IPS-15b (cell line): ENCODE results near the gene SRPRA.
"Not testable (repeated sequence)": the region's sequence is repeated elsewhere in the genome, so short reads cannot be mapped to it uniquely, and the experiment has no call there.

Experiments used
- H3K27me3 ChIP-seq: one replicate; pipeline ENCODE4 v1.6.1; 2013; ENCODE audit warnings: low read length; ENCODE audit not compliant: control insufficient read depth, insufficient read depth
- H3K36me3 ChIP-seq: one replicate; pipeline ENCODE4 v1.6.1; 2013; ENCODE audit warnings: low read length; ENCODE audit not compliant: control insufficient read depth, insufficient read depth
- H3K4me1 ChIP-seq: one replicate; pipeline ENCODE4 v1.6.1; 2013; ENCODE audit warnings: mild to moderate bottlenecking, low read length; ENCODE audit not compliant: control insufficient read depth, insufficient read depth
- H3K4me3 ChIP-seq: one replicate; pipeline ENCODE4 v1.5.1; 2013; ENCODE audit warnings: low read depth, low read length
- H3K9ac ChIP-seq: one replicate; pipeline ENCODE4 v1.6.1; 2013; ENCODE audit warnings: low read depth, mild to moderate bottlenecking, low read length
- H3K9me3 ChIP-seq: one replicate; pipeline ENCODE4 v1.6.1; 2013; ENCODE audit warnings: mild to moderate bottlenecking, low read length; ENCODE audit not compliant: control insufficient read depth, insufficient read depth

Gene SRPRA

GRCh38 chr11:126255507-126255906, 13.2 kb downstream of the SRPRA start:
- H3K4me1 ChIP-seq, H3K9me3 ChIP-seq: not testable (repeated sequence)
- peaks cover 16% of the 10 kb centered on the region for H3K36me3 ChIP-seq

DNA sequence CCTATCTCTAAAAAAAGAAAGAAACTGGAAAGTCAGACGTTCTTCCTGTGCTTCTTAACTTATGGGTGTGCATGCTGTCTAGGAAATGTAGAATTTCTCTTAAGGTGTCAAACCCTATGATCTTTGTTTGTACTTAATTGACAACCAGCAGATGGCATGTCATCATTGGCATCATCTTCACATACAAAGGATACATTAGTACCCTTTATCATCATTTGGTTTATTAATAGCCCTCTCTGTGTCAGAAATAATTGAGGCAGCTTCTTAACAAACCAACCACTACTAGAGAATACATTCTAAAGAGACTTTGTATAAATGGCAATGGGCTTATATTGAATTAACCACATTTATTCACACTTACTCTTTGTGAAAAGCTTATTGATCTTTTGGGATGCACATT, 13.9 kb downstream of the SRPRA start:
- peaks cover 16% of the 10 kb centered on the region for H3K36me3 ChIP-seq
- H3K27me3 ChIP-seq: no peaks in the 10 kb centered on the region
- H3K9me3 ChIP-seq: no peaks in the 10 kb centered on the region
- no peaks in the 10 kb centered on the region for H3K4me1 ChIP-seq
- no peak overlapping the region for H3K4me3 ChIP-seq
- H3K9ac ChIP-seq: no peak overlapping the region

More at GRCh38 chr11:126255507-126255906, 13.2 kb downstream of the SRPRA start:
- H3K27me3 ChIP-seq, H3K4me3 ChIP-seq, H3K9ac ChIP-seq: not testable (repeated sequence)

- Histone ChIP-seq H3K9me3 (no peaks in the 10 kb centered on the region), H3K4me3 (no peak overlapping the region), H3K4me1 (no peaks in the 10 kb centered on the region), H3K27me3 (no peaks in the 10 kb centered on the region), H3K36me3 (peaks cover 16% of the 10 kb centered on the region), H3K9ac (no peak overlapping the region)
Measured at GRCh38 chr11:126253265-126253664, 15.4 kb downstream of the SRPRA start.

DNA sequence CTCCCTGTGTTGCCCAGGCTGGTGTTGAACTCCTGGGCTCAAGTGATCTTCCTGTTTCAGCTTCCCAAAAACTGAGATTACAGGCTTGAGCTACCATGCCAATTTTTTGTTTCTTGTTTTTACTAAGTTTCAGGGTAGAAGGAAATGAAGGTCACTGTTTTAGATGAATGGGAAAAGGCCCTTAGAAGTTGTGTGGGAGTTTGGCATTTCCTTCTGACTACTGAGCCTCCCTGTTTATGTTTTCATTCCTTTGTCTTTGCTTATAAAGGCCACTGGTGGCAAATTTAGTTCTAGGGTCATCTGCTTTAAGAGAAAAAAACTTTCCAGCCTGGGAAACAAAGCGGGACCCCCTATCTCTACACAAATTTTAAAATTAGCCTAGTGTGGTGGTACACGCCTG, 22.1 kb downstream of the SRPRA start:
- Histone ChIP-seq H3K4me1 (no peaks in the 10 kb centered on the region), H3K36me3 (peaks cover 9% of the 10 kb centered on the region)

GRCh38 chr11:126233391-126233790, 35.3 kb downstream of the SRPRA start:
- Histone ChIP-seq H3K9me3 (no peaks in the 10 kb centered on the region), H3K4me1 (no peaks in the 10 kb centered on the region), H3K4me3 (no peak overlapping the region), H3K27me3 (no peaks in the 10 kb centered on the region), H3K9ac (no peak overlapping the region), H3K36me3 (no peaks in the 10 kb centered on the region)

More for the DNA sequence above, 22.1 kb downstream of the SRPRA start:
- Histone ChIP-seq H3K27me3 (no peaks in the 10 kb centered on the region), H3K9ac (no peak overlapping the region), H3K4me3 (no peak overlapping the region), H3K9me3 (no peaks in the 10 kb centered on the region)

DNA sequence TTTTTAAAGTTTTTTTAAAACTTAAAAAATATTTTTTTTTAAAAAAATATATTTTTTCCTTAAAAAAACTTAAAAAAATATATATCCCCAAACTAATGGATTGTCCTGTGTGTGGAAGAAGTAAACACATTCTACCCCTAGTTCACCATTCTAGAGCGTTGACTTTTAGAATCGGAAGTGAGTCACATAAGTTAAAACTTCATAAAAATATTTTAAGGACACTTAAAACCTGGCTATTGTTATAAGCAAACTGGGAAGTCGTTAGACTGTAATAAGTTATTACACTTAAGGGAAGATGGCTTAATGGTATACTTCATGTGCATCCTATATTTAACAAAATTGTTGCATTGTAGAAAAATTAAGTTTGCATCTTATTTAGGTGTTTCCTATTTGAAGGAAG, 36.0 kb downstream of the SRPRA start:
- Histone ChIP-seq H3K4me1 (no peaks in the 10 kb centered on the region), H3K9ac (no peak overlapping the region), H3K36me3 (no peaks in the 10 kb centered on the region), H3K9me3 (no peaks in the 10 kb centered on the region), H3K4me3 (no peak overlapping the region), H3K27me3 (no peaks in the 10 kb centered on the region)

DNA sequence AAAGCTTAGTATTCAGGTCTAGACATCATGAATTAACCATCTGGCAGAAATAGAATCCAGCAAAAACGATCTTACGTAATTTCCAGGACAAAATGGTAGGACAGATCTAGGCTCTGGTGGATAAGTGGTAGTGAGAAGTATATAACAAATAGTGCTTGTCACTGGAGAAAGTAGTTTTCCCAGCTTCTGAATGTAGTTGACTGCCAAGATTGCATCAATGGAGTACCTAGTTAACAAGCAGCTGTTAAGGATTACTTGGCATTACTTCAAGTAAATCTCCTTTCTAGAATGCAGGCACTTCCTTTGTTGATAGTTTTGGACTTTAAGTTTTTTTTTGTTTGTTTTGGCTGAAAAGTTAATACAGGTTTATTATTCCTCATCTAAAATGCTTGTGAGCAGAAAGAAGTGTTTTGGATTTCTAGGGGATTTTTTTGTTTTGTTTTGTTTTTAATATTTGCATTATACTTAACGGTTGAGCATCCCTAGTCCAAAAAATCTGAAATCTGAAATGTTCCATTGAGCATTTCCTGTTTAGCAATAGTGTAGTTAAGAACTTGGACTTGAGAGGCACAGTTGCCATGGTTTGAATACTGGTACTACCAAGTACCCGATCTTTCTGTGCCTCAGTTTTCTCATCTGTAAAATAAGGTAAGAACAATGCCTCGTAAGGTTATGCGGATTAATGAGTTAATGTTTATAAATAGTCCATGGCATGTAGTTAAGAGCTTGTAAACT, 36.8 kb downstream of the SRPRA start:
- H3K27me3 ChIP-seq: no peaks in the 10 kb centered on the region
- no peak overlapping the region for H3K4me3 ChIP-seq
- no peaks in the 10 kb centered on the region for H3K36me3 ChIP-seq
- no peaks in the 10 kb centered on the region for H3K9me3 ChIP-seq
- H3K4me1 ChIP-seq: no peaks in the 10 kb centered on the region
- no peak overlapping the region for H3K9ac ChIP-seq

- Histone ChIP-seq H3K9ac (no peak overlapping the region), H3K36me3 (no peaks in the 10 kb centered on the region), H3K4me1 (no peaks in the 10 kb centered on the region), H3K9me3 (no peaks in the 10 kb centered on the region), H3K27me3 (no peaks in the 10 kb centered on the region), H3K4me3 (no peak overlapping the region)
Measured at GRCh38 chr11:126229858-126230540, 38.7 kb downstream of the SRPRA start.

- Histone ChIP-seq H3K27me3 (no peaks in the 10 kb centered on the region), H3K9me3 (no peaks in the 10 kb centered on the region), H3K9ac (no peak overlapping the region), H3K4me3 (no peak overlapping the region), H3K4me1 (no peaks in the 10 kb centered on the region), H3K36me3 (no peaks in the 10 kb centered on the region)
Measured at GRCh38 chr11:126226334-126227084, 42.2 kb downstream of the SRPRA start.

DNA sequence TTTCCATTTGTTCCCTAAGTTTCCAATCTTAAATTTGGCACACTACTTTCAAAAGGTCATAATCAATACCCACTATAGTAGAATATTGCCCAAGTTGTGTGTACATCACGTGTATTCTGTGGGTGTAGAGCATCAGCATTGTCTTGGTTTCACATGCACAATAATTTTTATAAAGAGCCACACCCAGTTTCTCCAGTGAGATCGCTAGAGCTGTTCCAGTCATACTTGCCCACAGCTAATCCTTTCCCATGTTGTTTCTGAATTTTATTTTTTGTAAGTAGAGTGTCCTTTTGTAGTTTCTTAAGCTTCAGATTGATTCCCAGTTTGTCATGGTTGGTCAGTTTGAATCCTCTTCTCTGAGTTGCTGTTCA, 43.4 kb downstream of the SRPRA start:
- Histone ChIP-seq H3K36me3 (no peaks in the 10 kb centered on the region), H3K4me1 (no peaks in the 10 kb centered on the region), H3K9ac (no peak overlapping the region), H3K9me3 (no peaks in the 10 kb centered on the region), H3K27me3 (no peaks in the 10 kb centered on the region), H3K4me3 (no peak overlapping the region)

- Histone ChIP-seq H3K27me3 (no peaks in the 10 kb centered on the region), H3K4me1 (no peaks in the 10 kb centered on the region), H3K9me3 (no peaks in the 10 kb centered on the region), H3K36me3 (no peaks in the 10 kb centered on the region), H3K4me3 (no peak overlapping the region), H3K9ac (no peak overlapping the region)
Measured at GRCh38 chr11:126224647-126225294, 43.9 kb downstream of the SRPRA start.
